SU-DHL-6 (cell line): ENCODE data around the gene SHOC2.

Experiments
- CTCF ChIP-seq: fragments of 200-600 bp; sonication (generic); IDR thresholded peaks from one replicate; pipeline ENCODE4 v1.5.1; 2017; ENCODE audit warnings: antibody characterized with exemption, mild to moderate bottlenecking, low read length, moderate library complexity; ENCODE audit not compliant: insufficient read depth, poor library complexity, severe bottlenecking
- EZH2phosphoT487 ChIP-seq: fragments of 200-600 bp; sonication (generic), shearing (Covaris generic); conservative IDR thresholded peaks from 2 replicates; pipeline ENCODE4 v1.6.1; 2018; ENCODE audit warnings: mild to moderate bottlenecking, antibody characterized with exemption, low read length, moderate library complexity, mixed read lengths

- TF ChIP-seq CTCF (no peak), EZH2phosphoT487 (no peak)
Observed at GRCh38 chr10:110962443-110962842, 43.0 kb downstream of the SHOC2 start.
